Measurements from ENCODE around the gene C11orf52.

DNA sequence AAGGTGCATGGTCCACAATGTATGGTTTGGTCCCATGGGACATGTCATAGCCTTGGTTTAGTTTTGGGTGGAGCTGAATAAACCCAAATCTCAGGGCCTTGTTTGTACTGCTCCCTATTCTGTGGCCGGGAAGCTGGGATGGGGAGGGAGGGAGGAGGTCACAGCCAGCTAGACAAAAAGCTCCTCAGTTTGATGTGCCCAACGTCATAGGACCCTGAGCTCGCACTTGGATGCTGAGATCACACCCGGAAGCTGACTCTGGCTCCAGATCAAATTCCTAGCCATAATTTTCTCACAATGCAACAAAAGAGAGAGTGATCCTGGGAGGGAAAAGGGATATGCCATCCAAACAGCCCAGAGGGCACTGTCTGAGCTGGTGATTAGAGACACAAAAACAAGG lies 4.7 kb upstream of the C11orf52 start:
- TF ChIP-seq CTCF (IDR thresholded peaks at IDR 0.05), result no peak
- TF ChIP-seq EZH2 (IDR thresholded peaks at IDR 0.05; ENCODE audit: borderline replicate concordance, insufficient read depth, low read depth, low read length, poor library complexity, severe bottlenecking), result no peak

All from B cell (primary cell).